GM19099 (cell line): ENCODE results near the gene OR51B5.

Source experiments
- POLR2A ChIP-seq: IDR thresholded peaks from 3 replicates; pipeline ENCODE4 v1.6.1; 2011; ENCODE audit warnings: low read depth; ENCODE audit not compliant: insufficient read length; ENCODE audit errors: extremely low read depth

The OR51B5 gene, protein sequence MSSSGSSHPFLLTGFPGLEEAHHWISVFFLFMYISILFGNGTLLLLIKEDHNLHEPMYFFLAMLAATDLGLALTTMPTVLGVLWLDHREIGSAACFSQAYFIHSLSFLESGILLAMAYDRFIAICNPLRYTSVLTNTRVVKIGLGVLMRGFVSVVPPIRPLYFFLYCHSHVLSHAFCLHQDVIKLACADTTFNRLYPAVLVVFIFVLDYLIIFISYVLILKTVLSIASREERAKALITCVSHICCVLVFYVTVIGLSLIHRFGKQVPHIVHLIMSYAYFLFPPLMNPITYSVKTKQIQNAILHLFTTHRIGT

DNA sequence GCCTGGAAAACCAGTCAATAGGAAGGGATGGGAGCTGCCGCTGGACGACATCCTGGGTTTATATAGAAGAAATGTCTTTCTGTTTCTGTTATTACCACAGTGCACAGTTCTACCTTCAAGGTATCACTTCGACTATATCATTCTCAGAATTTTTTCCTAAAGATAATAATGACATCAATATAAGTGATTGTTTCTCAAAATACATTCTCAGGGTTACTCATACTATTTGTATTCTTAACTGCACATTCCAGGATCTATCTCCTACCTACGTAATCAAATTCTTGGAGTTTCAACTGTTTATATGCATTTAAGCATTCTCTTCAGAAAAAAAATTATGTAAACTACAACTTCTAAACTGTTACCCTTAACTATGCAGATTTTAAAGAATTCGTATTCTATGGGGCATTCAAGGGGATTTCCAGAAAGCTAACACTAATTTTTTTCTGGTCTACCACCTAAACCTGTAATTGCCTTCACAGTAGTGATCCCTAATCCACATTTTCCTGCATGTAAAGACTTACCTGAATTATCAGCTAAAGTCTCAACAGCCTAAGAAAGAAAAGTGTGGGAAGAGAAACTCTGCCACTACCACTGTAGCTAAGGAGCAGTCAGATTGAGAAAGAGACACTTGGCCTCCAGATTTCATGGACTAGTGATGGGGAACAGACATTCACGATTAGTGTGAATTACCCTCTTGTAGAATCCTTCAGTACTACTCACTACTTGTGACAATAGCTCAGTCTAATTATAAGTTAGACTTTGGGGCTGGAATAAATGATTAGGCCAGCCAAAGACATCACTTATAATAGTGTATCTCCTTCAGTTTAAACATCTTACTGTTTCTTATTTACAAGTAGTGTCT, at the start of gene OR51B5:
Gene OR51B5 (minus strand): TSS at position 51 of the 862 bp plus-strand sequence. CDS start 0 bp downstream, at position 51.
- no peak for TF ChIP-seq POLR2A

DNA sequence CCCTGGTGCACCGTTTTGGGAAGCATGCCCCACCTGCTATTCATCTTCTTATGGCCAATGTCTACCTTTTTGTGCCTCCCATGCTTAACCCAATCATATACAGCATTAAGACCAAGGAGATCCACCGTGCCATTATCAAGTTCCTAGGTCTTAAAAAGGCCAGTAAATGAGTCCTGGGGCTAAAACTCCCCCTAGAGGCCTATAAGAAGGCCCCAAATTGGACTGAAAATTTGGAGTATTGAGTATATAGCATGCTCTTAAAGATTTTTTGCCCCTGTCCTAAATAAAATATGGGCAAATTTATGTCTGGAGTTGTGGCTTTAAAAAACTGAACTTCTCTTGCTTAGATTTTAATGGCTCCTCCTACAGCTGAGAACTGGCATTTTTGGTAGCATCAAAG, 46.9 kb upstream of the OR51B5 start:
- TF ChIP-seq POLR2A, result no peak

DNA sequence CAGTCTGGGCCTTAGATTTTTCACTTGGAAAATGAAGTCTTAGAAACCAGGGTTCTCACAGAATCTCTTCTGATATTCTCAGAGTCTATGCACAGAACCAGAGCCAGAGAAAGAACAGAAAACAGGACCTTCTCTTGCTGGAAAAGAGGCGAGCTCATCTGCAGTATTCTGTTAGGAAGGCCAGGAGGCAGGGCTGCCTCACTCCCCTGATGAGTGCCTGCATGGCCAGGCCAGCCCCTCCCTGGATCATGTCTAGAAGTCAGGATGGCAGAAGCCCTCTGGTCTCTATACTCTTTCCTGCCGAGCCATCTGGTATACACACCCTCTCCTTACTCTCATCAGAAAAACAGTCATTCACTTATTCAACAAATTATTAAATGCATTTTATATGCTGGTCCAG, 41.0 kb upstream of the OR51B5 start:
- TF ChIP-seq POLR2A, result no peak

DNA sequence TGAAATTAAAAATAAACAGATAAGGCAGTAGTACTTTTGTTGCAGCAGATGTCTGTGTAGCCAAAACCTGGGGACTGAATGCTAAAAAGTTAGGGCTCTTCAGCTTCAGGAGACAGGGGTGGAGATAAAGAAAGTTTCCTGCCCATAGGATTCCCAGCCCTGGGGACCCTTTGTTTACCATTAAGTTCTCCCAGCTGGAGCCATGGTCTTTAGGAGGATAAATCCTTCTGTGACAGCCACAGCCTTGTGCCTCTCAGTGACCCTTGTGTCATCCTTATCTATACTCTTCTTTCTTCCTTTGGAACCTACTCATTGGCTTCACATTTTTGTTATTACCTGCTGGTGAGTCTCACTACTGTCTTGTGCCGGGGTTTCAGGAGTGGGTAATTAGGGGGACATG, 40.3 kb upstream of the OR51B5 start, which contains the start of gene OR51M1:
Gene OR51M1 (plus strand): TSS at position 237 of the 400 bp plus-strand sequence. CDS start 5,587 bp downstream, outside the sequence.
- no peak for TF ChIP-seq POLR2A

DNA sequence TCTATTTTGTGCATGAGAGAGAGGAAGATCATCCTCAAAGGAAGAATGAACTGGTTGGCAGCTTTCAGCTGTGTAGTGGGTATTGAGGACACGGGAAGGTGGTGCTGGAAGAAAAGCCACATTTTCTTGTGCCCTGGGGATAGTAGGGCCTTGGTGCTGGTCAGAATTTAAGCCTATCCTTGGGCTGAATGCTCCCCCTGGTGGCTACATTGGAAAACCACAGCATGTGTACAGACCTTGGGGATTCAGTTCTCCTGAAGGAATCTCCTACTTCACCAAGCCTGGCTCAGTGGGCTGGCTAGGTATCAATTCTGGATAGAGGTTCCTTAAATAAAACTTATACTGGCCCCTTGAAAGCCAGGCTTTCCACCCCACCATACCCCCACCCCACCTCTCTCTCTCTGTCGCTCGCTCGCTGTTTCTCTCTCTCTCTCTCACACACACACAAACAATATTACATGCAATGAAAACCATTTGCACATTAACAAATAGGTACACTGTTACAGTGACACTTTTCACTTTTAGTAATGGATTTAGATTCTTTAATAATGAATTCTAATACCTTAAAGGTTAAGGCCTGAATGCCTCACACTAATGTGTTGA, 37.5 kb upstream of the OR51B5 start:
- no peak for TF ChIP-seq POLR2A

DNA sequence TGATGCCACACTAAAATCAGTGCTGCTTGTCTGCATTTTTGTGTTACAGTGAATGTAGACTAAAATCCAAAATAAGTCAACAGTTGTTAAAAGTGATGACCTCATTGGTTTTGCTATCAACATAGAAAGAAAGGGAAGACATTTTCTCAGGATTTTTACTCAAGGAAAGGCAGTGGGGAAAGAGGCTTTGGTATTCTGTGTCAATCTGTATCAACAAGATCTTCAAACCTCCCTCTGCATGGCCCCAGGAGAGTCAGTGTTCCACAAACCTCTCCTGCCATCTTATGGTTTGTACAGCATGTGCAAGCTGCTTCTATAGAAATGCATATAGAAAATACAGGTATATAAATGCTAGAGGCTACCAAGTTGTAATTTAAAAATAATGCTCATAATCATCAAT, 26.5 kb upstream of the OR51B5 start:
- TF ChIP-seq POLR2A, result no peak

DNA sequence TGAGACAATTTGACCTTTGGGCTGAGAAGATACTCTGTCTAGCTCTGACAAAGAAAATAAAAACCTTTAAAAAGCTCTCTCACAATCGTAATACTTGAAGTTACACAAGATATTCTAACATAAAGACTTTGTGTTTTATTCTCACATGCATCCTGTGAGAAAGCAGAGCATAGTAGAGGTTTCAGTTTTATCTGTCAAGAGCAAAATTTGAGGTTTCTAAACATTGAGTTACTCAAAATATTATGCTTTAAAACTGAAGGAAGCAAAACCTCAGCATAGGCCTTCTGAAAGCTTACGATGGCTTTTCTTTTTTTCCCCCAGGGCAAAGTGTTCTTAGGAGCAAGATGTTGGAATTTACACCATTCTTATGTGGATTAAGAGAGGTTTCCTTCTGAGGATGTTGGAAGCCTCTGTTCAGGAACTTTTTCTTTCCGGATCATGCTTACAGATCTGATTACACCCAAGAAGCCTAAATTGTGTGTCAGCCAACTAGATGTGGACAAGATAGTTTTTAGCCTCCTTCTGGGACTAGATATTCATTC, 25.2 kb upstream of the OR51B5 start:
- TF ChIP-seq POLR2A, result no peak

DNA sequence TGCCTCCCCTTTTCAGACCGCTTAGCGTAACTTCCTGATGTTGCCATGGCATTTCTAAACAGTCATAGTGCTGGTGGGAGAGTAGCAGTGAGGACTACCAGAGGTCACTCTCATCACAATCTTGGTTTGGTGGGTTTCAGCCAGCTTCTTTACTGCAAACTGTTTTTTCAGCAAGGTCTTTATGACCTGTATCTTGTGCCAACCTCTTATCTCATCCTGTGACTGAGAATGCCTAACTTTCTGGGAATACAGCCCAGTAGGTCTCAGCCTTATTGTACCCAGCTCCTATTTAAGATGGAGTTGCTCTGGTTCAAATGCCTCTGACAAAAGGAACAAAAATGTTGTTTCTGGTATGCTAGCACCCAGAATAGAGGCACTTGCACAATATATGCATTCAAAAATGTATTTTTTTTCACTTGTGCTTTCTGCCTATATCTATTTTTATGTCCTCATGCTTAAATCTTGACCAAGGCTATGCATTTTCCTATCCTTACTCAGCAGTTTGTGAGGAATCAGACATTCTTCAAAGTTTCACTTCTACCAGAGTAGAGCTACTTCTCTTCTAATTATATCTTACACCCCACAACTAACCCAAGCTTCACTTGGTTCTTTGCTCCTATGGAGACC, 24.2 kb upstream of the OR51B5 start:
- no peak for TF ChIP-seq POLR2A

DNA sequence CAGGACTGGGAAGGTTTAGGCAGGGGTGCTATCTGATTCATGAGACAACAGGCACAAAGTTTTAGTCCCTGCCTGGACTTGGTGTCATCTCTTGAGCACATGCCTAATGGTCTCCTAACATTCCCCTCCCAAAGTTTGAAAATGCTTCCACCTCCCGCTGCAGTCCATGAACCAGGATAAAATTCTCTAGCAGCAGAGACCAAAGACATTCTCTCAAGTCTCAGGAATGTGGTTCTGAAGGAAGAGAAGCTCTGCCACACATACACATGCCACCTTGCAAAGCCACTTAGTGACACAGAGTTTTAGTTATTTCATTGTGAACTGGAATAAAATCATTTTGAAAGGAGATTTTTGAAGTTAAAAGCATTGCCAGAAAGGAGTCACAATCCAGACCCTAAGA, 23.5 kb upstream of the OR51B5 start:
- no peak for TF ChIP-seq POLR2A

DNA sequence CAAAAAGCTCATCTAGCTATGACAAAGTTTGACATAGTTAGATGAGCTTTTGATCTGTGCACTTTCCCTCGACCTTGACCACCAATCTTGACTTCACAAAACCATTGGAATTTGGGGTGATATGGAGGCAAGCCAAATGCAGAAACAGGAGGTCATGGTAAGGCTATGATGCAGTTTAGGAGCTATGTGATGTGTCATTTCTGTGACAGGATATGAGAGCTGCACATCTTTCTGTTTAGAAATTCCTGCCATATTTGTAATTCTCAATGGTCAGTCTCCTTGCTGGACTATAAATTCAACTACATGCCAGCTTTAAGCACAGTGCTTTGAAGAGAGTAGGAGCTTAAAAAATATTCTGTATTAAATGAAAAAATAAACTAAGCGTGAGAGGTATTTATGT, 20.9 kb upstream of the OR51B5 start:
- TF ChIP-seq POLR2A, result no peak

DNA sequence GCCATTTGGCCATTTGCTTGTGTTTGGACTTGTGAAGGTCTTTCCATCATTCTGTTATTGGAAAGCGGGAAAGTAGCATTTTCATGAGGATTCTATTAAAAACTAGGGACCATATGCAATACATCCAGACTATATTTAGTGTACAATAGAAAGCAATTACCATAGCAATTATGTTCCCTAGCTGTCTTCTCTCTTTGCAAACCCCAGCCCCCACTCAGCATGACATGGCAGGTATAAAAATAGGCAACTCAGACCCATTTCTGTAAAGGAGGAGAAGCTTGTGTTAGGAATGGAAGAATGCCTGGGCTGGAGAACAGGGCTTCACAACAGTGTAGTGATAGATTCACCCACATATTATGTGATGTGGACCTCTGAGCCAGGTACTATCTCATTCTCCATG, 20.4 kb upstream of the OR51B5 start:
- TF ChIP-seq POLR2A, result no peak

DNA sequence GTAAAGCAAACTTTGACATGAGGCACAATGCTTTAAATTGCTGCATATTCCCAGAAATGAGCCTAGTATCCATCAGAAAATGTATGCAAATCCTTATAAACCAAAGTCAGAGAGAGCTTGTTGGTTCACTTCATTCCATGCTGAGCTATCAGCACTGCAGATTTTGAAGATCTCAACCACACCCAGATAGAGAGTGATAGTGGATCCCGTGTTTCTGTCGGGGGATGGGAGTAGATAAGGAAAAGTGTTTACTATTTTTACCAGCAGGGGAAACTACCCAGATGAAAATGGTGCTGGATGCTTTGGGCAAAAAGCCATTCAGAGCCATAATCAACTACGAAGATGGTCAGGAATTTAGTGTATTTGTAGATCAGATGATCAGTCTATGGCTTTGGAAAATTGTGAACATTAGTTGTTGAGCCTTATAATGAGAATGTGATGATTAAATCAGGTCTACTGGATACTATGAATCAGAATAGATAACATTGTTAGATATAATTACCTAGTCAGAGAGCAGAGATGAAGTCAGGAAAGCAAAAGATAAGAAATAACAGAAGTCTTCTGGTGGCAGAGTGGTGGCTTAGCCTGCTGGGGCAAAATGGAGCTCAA, 18.8 kb upstream of the OR51B5 start:
- TF ChIP-seq POLR2A, result no peak

DNA sequence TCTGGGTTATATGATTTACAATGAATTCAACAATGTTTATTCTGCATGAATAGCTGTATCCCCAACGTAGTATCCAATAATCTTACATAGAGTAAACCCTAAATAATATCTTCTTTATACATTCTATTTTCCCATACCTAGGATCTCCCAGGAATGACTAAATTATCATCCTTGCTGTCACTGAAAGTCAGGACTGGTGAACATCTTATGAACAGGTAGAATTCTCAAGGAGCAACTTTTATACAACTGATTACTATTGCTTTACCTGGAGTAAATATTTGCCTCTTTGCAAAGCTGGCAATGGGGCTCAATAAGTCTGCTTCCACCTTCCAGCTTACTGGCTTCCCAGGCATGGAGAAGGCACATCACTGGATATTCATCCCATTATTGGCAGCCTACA, 7.9 kb upstream of the OR51B5 start, which contains the start of gene OR51B6:
Gene OR51B6 (plus strand): TSS at position 301 of the 400 bp plus-strand sequence. CDS start 0 bp downstream, at position 301.
- no peak for TF ChIP-seq POLR2A

DNA sequence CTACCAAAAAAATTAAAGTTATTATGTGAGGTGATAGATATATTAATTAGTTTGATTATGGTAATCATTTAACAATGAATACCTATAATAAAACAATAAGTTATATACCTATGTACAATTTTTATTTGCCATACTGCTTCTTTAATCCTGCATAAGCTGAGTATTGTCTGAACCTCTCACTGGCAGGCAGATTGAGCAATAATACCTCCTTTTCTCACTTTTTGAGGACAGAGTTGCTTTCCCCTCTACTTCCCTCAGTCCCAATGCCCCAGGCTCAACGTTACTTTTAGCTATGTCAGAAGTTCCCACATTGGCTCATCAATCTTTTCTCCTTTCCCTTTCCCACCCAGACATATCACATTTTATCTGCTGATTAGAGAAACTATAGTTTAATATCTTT, 6.2 kb upstream of the OR51B5 start:
- no peak for TF ChIP-seq POLR2A
